ENCODE results near the gene JOSD2. TPM values are rescaled to one million over a fixed set of nuclear protein-coding genes. Genes with fewer than 3 reads are reported as not detected.

The JOSD2 gene
- total and polyA plus RNA-seq, 9 of the 15 experiments (the other 6 are each of a cell fraction or from before 2014, with no cell fraction given): 0.06 to 14.4 (median 3.1) TPM

DNA sequence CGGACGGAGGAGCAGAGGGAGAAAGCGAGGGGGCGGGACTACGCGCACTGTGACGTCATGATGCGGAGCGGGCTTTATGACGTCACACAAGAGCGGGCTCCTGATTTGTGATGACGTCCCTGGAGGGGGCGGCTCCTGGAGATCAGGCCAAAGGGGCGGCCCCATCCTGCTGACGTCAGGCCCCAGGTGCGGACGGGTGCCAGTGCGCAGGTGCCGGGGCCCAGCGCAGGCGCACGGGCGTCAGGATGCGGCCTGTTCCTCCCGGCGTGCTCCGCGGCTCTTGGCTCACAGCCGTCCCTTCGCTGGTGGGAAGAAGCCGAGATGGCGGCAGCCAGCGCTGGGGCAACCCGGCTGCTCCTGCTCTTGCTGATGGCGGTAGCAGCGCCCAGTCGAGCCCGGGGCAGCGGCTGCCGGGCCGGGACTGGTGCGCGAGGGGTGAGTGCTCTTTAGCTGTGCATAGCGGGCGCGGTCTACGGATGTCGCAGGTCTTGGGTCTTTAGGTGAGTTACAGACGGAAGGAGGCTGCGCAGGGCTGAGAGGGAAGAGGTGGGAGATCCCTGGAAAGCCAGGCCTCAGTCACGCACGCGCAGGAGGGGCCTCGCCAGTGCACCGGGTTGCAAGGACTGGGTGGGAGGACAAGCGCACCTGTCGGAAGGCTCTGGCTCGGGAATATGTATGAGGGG lies 34.6 kb downstream of the JOSD2 start, which contains the start of the genes EMC10 and GARIN5A (continued):
- TF ChIP-seq, protein P1, sequence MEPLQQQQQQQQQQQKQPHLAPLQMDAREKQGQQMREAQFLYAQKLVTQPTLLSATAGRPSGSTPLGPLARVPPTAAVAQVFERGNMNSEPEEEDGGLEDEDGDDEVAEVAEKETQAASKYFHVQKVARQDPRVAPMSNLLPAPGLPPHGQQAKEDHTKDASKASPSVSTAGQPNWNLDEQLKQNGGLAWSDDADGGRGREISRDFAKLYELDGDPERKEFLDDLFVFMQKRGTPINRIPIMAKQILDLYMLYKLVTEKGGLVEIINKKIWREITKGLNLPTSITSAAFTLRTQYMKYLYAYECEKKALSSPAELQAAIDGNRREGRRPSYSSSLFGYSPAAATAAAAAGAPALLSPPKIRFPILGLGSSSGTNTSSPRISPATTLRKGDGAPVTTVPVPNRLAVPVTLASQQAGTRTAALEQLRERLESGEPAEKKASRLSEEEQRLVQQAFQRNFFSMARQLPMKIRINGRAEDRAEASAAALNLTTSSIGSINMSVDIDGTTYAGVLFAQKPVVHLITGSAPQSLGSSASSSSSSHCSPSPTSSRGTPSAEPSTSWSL (CRISPR knock-in tag; IDR thresholded peaks at IDR 0.05; ENCODE audit: borderline replicate concordance): no peak
- TF ChIP-seq FOXP1 (CRISPR knock-in tag; IDR thresholded peaks at IDR 0.05) (0 out of 2 replicates have a peak, but pooled peaks have one; percentile 37), SOX6 (IDR thresholded peaks at IDR 0.05) (no peak), ZNF699 (CRISPR knock-in tag; IDR thresholded peaks at IDR 0.05; ENCODE audit: insufficient replicate concordance) (no peak), FOXM1 (IDR thresholded peaks at IDR 0.05; ENCODE audit: low read depth) (no peak), FOXM1 (CRISPR knock-in tag; IDR thresholded peaks at IDR 0.05; ENCODE audit: low read depth) (no peak), GATAD2A (IDR thresholded peaks at IDR 0.05) (no peak), STAG1 (CRISPR knock-in tag; IDR thresholded peaks at IDR 0.05; ENCODE audit: borderline replicate concordance) (no peak), NFRKB (IDR thresholded peaks at IDR 0.05; ENCODE audit: low read depth) (peak; percentile 92)
- TF ChIP-seq, protein P2, sequence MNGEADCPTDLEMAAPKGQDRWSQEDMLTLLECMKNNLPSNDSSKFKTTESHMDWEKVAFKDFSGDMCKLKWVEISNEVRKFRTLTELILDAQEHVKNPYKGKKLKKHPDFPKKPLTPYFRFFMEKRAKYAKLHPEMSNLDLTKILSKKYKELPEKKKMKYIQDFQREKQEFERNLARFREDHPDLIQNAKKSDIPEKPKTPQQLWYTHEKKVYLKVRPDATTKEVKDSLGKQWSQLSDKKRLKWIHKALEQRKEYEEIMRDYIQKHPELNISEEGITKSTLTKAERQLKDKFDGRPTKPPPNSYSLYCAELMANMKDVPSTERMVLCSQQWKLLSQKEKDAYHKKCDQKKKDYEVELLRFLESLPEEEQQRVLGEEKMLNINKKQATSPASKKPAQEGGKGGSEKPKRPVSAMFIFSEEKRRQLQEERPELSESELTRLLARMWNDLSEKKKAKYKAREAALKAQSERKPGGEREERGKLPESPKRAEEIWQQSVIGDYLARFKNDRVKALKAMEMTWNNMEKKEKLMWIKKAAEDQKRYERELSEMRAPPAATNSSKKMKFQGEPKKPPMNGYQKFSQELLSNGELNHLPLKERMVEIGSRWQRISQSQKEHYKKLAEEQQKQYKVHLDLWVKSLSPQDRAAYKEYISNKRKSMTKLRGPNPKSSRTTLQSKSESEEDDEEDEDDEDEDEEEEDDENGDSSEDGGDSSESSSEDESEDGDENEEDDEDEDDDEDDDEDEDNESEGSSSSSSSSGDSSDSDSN (IDR thresholded peaks at IDR 0.05; ENCODE audit: borderline replicate concordance in 1 of 2, low read depth in 2 of 2, low read length in 2 of 2): 0 out of 4 replicates have a peak, but pooled peaks of 1 of the 2 experiments have one; percentile 15
- TF ChIP-seq, protein P3, sequence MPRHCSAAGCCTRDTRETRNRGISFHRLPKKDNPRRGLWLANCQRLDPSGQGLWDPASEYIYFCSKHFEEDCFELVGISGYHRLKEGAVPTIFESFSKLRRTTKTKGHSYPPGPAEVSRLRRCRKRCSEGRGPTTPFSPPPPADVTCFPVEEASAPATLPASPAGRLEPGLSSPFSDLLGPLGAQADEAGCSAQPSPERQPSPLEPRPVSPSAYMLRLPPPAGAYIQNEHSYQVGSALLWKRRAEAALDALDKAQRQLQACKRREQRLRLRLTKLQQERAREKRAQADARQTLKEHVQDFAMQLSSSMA (CRISPR knock-in tag; IDR thresholded peaks at IDR 0.05): no peak
- TF ChIP-seq, protein P4, sequence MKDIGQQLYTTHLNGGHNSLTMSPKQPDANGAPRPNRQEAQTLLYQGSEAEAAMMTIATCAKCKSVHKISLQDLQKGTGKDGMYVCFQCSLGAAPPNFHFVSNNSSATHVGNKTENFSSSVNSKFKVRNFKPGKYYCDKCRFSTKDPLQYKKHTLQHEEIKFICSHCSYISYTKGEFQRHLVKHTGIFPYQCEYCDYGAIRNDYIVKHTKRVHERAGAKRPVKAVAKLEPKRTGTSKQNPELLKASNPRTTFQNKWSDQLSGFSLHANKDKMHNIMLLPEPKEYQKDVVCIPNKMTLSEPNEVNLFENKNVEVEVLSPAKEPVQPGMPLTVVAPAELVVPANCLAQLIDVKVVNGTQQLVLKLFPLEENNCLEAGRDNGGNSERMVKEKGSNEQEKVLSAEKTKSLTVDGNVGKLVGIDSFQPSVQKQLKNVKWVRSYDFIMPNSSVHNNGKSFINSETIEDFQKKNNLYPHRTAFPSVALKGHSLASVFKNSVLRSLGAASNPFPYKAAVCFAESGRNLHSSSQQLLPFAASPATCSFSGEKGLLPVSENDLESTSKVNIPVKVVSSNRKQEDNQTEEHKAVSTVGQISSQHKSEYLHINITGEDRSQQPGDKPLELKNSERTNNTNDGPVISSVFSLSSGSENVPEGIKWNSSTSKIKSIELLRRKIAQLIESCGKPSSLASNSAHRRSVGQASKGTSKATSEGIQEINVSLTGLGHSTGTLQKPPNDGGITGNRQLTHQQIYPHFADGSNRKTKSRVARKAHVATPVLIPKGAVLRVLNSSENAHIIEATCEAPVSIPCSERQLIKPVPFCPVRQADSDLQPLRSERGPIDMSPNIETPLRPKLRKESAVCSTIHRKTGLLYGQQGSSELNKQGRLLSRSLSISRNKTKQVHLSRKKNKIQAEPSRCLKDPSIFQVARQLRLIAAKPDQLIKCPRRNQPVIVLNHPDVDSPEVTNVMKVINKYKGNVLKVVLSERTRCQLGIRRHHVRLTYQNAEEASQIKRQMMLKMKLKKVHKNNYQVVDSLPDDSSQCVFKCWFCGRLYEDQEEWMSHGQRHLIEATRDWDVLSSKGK (CRISPR knock-in tag; IDR thresholded peaks at IDR 0.05): no peak
- TF ChIP-seq, protein P5, sequence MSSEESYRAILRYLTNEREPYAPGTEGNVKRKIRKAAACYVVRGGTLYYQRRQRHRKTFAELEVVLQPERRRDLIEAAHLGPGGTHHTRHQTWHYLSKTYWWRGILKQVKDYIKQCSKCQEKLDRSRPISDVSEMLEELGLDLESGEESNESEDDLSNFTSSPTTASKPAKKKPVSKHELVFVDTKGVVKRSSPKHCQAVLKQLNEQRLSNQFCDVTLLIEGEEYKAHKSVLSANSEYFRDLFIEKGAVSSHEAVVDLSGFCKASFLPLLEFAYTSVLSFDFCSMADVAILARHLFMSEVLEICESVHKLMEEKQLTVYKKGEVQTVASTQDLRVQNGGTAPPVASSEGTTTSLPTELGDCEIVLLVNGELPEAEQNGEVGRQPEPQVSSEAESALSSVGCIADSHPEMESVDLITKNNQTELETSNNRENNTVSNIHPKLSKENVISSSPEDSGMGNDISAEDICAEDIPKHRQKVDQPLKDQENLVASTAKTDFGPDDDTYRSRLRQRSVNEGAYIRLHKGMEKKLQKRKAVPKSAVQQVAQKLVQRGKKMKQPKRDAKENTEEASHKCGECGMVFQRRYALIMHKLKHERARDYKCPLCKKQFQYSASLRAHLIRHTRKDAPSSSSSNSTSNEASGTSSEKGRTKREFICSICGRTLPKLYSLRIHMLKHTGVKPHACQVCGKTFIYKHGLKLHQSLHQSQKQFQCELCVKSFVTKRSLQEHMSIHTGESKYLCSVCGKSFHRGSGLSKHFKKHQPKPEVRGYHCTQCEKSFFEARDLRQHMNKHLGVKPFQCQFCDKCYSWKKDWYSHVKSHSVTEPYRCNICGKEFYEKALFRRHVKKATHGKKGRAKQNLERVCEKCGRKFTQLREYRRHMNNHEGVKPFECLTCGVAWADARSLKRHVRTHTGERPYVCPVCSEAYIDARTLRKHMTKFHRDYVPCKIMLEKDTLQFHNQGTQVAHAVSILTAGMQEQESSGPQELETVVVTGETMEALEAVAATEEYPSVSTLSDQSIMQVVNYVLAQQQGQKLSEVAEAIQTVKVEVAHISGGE (CRISPR knock-in tag; IDR thresholded peaks at IDR 0.05): peak in 1 of 3 experiments; percentile 65; a peak in 2 of 6 replicates
